Measurements from ENCODE around the gene PRDM12. TPM values are rescaled to one million over a fixed set of nuclear protein-coding genes. Genes with fewer than 3 reads are reported as not detected.

Gene PRDM12
- total RNA-seq, 1 donor from 2014 or later: not detected

GRCh38 chr9:130639124-130639765 is 25.1 kb upstream of the PRDM12 start:
- Histone ChIP-seq H3K4me3 (no peak overlapping the region), H3K27ac (no peak overlapping the region), H3K36me3 (peaks cover 41% of the 10 kb centered on the region), H3K27me3 (no peaks in the 10 kb centered on the region), H3K9me3 (no peaks in the 10 kb centered on the region), H3K4me1 (no peaks in the 10 kb centered on the region)
- no peak for TF ChIP-seq CTCF (IDR thresholded peaks at IDR 0.05)
- ATAC-seq: no peak
- intact Hi-C loops (cut with DNase I): no loop called here
- peak; percentile 49 for DNase-seq

- H3K4me1 ChIP-seq: no peaks in the 10 kb centered on the region
- H3K27me3 ChIP-seq: no peaks in the 10 kb centered on the region
- DNase-seq (peak; percentile 60), ATAC-seq (no peak)
- H3K27ac ChIP-seq: no peak overlapping the region
- TF ChIP-seq CTCF (IDR thresholded peaks at IDR 0.05): no peak
- intact Hi-C loops (cut with DNase I): no loop called here
- H3K36me3 ChIP-seq: peaks cover 33% of the 10 kb centered on the region
- H3K4me3 ChIP-seq: no peak overlapping the region
- H3K9me3 ChIP-seq: no peaks in the 10 kb centered on the region
These were observed 24.4 kb upstream of the PRDM12 start for GRCh38 chr9:130639866-130640555.

GRCh38 chr9:130640681-130641080 is 23.7 kb upstream of the PRDM12 start:
- Histone ChIP-seq H3K36me3 (peaks cover 27% of the 10 kb centered on the region), H3K27ac (no peak overlapping the region), H3K9me3 (no peaks in the 10 kb centered on the region), H3K4me3 (no peak overlapping the region), H3K27me3 (no peaks in the 10 kb centered on the region), H3K4me1 (no peaks in the 10 kb centered on the region)
- ATAC-seq (no peak), DNase-seq (no peak)
- no peak for TF ChIP-seq CTCF (IDR thresholded peaks at IDR 0.05)
- intact Hi-C loops (cut with DNase I): no loop called here

DNA sequence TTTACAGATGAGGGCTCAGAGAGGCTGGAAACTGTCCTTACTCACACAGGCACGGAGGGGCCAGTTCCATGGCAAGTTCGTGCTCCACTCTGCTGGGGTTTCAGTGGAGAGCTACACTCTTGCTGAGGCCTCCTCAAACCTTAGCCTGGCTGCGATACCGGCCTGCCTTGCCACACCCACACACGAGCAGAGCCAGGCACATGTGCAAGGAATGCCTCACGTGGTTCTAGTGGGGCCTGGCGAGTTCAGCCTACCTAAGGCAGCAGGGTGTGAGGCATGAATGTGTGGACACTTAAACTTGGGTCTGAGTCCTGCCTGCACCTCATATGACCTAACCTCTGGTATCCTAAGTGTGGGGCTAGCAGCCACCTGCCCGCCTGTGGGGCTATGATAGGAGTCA is 21.5 kb upstream of the PRDM12 start:
- no peaks in the 10 kb centered on the region for H3K4me1 ChIP-seq
- intact Hi-C loops (cut with DNase I): no loop called here
- ATAC-seq: peak; percentile 29
- H3K27ac ChIP-seq: no peak overlapping the region
- H3K36me3 ChIP-seq: peaks cover 6% of the 10 kb centered on the region
- no peaks in the 10 kb centered on the region for H3K27me3 ChIP-seq
- H3K4me3 ChIP-seq: no peak overlapping the region
- no peaks in the 10 kb centered on the region for H3K9me3 ChIP-seq
- DNase-seq: no peak
- TF ChIP-seq CTCF (IDR thresholded peaks at IDR 0.05): no peak

GRCh38 chr9:130651221-130651620 is 13.2 kb upstream of the PRDM12 start:
- ATAC-seq (no peak), DNase-seq (no peak)
- Histone ChIP-seq H3K36me3 (no peaks in the 10 kb centered on the region), H3K9me3 (no peaks in the 10 kb centered on the region), H3K27ac (no peak overlapping the region), H3K27me3 (peaks cover 25% of the 10 kb centered on the region), H3K4me1 (no peaks in the 10 kb centered on the region), H3K4me3 (no peak overlapping the region)
- TF ChIP-seq CTCF (IDR thresholded peaks at IDR 0.05): no peak
- intact Hi-C loops (cut with DNase I): no loop called here

Measured in upper lobe of right lung (tissue), 1 donor.